ENCODE measurements around the gene CXCL8.

DNA sequence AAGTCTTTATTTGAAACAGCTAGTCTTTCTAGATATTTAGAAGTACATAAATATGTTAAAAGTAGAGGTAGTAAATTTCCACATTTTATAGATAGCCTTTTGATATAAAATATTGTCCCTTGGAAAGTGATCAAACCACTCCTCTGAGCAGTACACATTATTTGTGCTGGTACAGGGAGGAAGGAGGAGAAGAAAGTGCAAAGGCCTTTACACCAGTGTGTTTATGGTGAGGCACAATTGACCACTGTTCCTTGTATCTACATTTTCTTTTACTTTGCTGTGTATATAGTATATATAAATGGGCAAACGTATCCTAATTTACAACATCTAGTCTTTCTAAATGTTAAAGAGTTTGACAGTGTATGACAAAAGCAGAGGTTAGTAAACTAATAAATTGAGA, 39.9 kb downstream of the CXCL8 start:
- TF ChIP-seq, protein P1, sequence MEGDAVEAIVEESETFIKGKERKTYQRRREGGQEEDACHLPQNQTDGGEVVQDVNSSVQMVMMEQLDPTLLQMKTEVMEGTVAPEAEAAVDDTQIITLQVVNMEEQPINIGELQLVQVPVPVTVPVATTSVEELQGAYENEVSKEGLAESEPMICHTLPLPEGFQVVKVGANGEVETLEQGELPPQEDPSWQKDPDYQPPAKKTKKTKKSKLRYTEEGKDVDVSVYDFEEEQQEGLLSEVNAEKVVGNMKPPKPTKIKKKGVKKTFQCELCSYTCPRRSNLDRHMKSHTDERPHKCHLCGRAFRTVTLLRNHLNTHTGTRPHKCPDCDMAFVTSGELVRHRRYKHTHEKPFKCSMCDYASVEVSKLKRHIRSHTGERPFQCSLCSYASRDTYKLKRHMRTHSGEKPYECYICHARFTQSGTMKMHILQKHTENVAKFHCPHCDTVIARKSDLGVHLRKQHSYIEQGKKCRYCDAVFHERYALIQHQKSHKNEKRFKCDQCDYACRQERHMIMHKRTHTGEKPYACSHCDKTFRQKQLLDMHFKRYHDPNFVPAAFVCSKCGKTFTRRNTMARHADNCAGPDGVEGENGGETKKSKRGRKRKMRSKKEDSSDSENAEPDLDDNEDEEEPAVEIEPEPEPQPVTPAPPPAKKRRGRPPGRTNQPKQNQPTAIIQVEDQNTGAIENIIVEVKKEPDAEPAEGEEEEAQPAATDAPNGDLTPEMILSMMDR (conservative IDR thresholded peaks at IDR 0.05 in 1 of 2, IDR thresholded peaks at IDR 0.05 in 1 of 2; ENCODE audit: extremely low read depth in 1 of 2, insufficient read depth in 1 of 2, low read depth in 1 of 2, low read length in 2 of 2): no peak
- no peak for TF ChIP-seq EZH2 (IDR thresholded peaks at IDR 0.05; ENCODE audit: borderline replicate concordance, low read length)

Measured in mammary epithelial cell (primary cell).